KOPT-K1 (cell line): ENCODE measurements around the gene CCDC167.

Experiments
- H3K27ac ChIP-seq: fragments of 200-600 bp; sonication (generic); 2 replicates; pipeline ENCODE4 v1.5.1; 2016; ENCODE audit warnings: antibody characterized with exemption, mild to moderate bottlenecking, low read depth, low read length; ENCODE audit not compliant: poor library complexity, severe bottlenecking
- H3K36me3 ChIP-seq: fragments of 200-600 bp; sonication (generic); 2 replicates; pipeline ENCODE4 v1.5.1; 2017; ENCODE audit warnings: antibody characterized with exemption, mild to moderate bottlenecking, low read length, moderate library complexity; ENCODE audit not compliant: insufficient read depth
- H3K9me3 ChIP-seq: fragments of 200-600 bp; sonication (generic); 2 replicates; pipeline ENCODE4 v1.5.1; 2017; ENCODE audit warnings: antibody characterized with exemption, low read length, mild to moderate bottlenecking; ENCODE audit not compliant: insufficient read depth, poor library complexity, severe bottlenecking

Gene CCDC167

GRCh38 chr6:37519461-37519860, 19.8 kb upstream of the CCDC167 start:
- Histone ChIP-seq H3K36me3 (no peaks in the 10 kb centered on the region), H3K9me3 (no peaks in the 10 kb centered on the region), H3K27ac (no peak overlapping the region)

GRCh38 chr6:37518116-37518515, 18.4 kb upstream of the CCDC167 start:
- no peaks in the 10 kb centered on the region for H3K9me3 ChIP-seq
- H3K36me3 ChIP-seq: no peaks in the 10 kb centered on the region
- H3K27ac ChIP-seq: peak overlapping the region; percentile 98

- no peaks in the 10 kb centered on the region for H3K36me3 ChIP-seq
- H3K9me3 ChIP-seq: no peaks in the 10 kb centered on the region
- peak overlapping the region; percentile 98 for H3K27ac ChIP-seq
Measured at GRCh38 chr6:37517411-37517812, 17.7 kb upstream of the CCDC167 start.

GRCh38 chr6:37516920-37517405, 17.3 kb upstream of the CCDC167 start:
- Histone ChIP-seq H3K36me3 (no peaks in the 10 kb centered on the region), H3K9me3 (no peaks in the 10 kb centered on the region), H3K27ac (peak overlapping the region; percentile 98)

GRCh38 chr6:37516076-37516919, 16.6 kb upstream of the CCDC167 start:
- Histone ChIP-seq H3K36me3 (no peaks in the 10 kb centered on the region), H3K27ac (peak overlapping the region; percentile 98), H3K9me3 (no peaks in the 10 kb centered on the region)

GRCh38 chr6:37515712-37516075, 16.0 kb upstream of the CCDC167 start:
- Histone ChIP-seq H3K9me3 (no peaks in the 10 kb centered on the region), H3K27ac (peak overlapping the region; percentile 98), H3K36me3 (no peaks in the 10 kb centered on the region)

GRCh38 chr6:37514837-37515236, 15.1 kb upstream of the CCDC167 start:
- H3K9me3 ChIP-seq: no peaks in the 10 kb centered on the region
- peak overlapping the region; percentile 98 for H3K27ac ChIP-seq
- H3K36me3 ChIP-seq: no peaks in the 10 kb centered on the region

- Histone ChIP-seq H3K27ac (peak overlapping the region; percentile 98), H3K36me3 (no peaks in the 10 kb centered on the region), H3K9me3 (no peaks in the 10 kb centered on the region)
Measured at GRCh38 chr6:37514321-37514771, 14.7 kb upstream of the CCDC167 start.

- Histone ChIP-seq H3K27ac (peak overlapping the region; percentile 98), H3K36me3 (no peaks in the 10 kb centered on the region), H3K9me3 (no peaks in the 10 kb centered on the region)
Measured at GRCh38 chr6:37513576-37513975, 13.9 kb upstream of the CCDC167 start.

GRCh38 chr6:37513155-37513554, 13.5 kb upstream of the CCDC167 start:
- Histone ChIP-seq H3K27ac (peak overlapping the region; percentile 98), H3K36me3 (no peaks in the 10 kb centered on the region), H3K9me3 (no peaks in the 10 kb centered on the region)

- peak overlapping the region; percentile 98 for H3K27ac ChIP-seq
- H3K36me3 ChIP-seq: no peaks in the 10 kb centered on the region
- H3K9me3 ChIP-seq: no peaks in the 10 kb centered on the region
Measured at GRCh38 chr6:37512400-37513011, 12.8 kb upstream of the CCDC167 start.

- Histone ChIP-seq H3K36me3 (no peaks in the 10 kb centered on the region), H3K9me3 (no peaks in the 10 kb centered on the region), H3K27ac (peak overlapping the region; percentile 35)
Measured at GRCh38 chr6:37511910-37512399, 12.3 kb upstream of the CCDC167 start.

GRCh38 chr6:37511201-37511600, 11.5 kb upstream of the CCDC167 start:
- no peaks in the 10 kb centered on the region for H3K36me3 ChIP-seq
- H3K9me3 ChIP-seq: no peaks in the 10 kb centered on the region
- H3K27ac ChIP-seq: peak overlapping the region; percentile 35

- H3K27ac ChIP-seq: peak overlapping the region; percentile 64
- no peaks in the 10 kb centered on the region for H3K9me3 ChIP-seq
- H3K36me3 ChIP-seq: no peaks in the 10 kb centered on the region
Measured at GRCh38 chr6:37507690-37508421, 8.2 kb upstream of the CCDC167 start.

GRCh38 chr6:37507077-37507476, 7.4 kb upstream of the CCDC167 start:
- no peaks in the 10 kb centered on the region for H3K36me3 ChIP-seq
- no peaks in the 10 kb centered on the region for H3K9me3 ChIP-seq
- H3K27ac ChIP-seq: peak overlapping the region; percentile 19
